Measurements from ENCODE around the gene NEK2.

DNA sequence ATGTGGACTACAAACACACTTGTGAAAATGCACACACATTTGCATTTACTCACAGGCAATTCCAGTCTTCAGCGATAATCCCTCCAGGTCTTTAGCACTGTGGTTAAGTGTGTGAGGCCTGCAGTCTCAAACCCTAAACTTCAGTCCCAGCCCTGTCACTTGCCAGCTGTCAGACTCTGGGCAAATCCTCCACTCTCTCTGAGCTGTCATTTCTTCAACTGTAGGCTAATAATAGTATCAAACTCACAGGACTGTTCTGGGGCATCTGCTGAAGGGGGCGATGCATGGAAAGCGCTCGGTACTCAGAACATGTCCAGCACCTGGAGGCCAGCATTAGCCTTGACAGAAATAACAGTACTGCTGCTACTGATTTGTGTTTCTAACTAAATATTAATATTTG, 48.2 kb downstream of the NEK2 start:
- no peak for TF ChIP-seq POLR2A (IDR thresholded peaks at IDR 0.05)
- no peak for TF ChIP-seq POLR2AphosphoS5 (IDR thresholded peaks at IDR 0.05; ENCODE audit: insufficient read depth in 1 of 2, low read depth in 1 of 2)
- TF ChIP-seq, protein P1, sequence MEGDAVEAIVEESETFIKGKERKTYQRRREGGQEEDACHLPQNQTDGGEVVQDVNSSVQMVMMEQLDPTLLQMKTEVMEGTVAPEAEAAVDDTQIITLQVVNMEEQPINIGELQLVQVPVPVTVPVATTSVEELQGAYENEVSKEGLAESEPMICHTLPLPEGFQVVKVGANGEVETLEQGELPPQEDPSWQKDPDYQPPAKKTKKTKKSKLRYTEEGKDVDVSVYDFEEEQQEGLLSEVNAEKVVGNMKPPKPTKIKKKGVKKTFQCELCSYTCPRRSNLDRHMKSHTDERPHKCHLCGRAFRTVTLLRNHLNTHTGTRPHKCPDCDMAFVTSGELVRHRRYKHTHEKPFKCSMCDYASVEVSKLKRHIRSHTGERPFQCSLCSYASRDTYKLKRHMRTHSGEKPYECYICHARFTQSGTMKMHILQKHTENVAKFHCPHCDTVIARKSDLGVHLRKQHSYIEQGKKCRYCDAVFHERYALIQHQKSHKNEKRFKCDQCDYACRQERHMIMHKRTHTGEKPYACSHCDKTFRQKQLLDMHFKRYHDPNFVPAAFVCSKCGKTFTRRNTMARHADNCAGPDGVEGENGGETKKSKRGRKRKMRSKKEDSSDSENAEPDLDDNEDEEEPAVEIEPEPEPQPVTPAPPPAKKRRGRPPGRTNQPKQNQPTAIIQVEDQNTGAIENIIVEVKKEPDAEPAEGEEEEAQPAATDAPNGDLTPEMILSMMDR (IDR thresholded peaks at IDR 0.05) = no peak
